ENCODE results near the gene PRKAG1.

- TF ChIP-seq SUZ12 (IDR thresholded peaks at IDR 0.05; ENCODE audit: extremely low read depth, insufficient read depth, insufficient read length) = no peak
- no peak for TF ChIP-seq ZNF274 (IDR thresholded peaks at IDR 0.05; ENCODE audit: low read depth, low read length)
- no peak for TF ChIP-seq YY1 (IDR thresholded peaks at IDR 0.05; ENCODE audit: insufficient read depth, insufficient read length)
Measured at GRCh38 chr12:49013428-49013827, 5.1 kb downstream of the PRKAG1 start.
